ENCODE data around the gene MAST4.
A peak's percentile ranks its signal among the peaks of the same experiment; 100 is the strongest.
"Not testable (repeated sequence)": the region's sequence is repeated elsewhere in the genome, so short reads cannot be mapped to it uniquely, and the experiment has no call there.

MAST4 gene

GRCh38 chr5:66742896-66743247, 146.7 kb downstream of the MAST4 start:
- no peak for DNase-seq (ENCODE audit: low spot score)

GRCh38 chr5:66743344-66743743, 147.2 kb downstream of the MAST4 start:
- no peak for DNase-seq (ENCODE audit: low spot score)

- no peak for DNase-seq (ENCODE audit: low spot score)
These were observed 147.8 kb downstream of the MAST4 start for GRCh38 chr5:66744040-66744439.

GRCh38 chr5:66745297-66745696, 149.1 kb downstream of the MAST4 start:
- DNase-seq (ENCODE audit: low spot score) = no peak

- DNase-seq (ENCODE audit: low spot score) = no peak
These were observed 151.4 kb downstream of the MAST4 start for GRCh38 chr5:66747607-66748006.

GRCh38 chr5:66752668-66753067, 156.5 kb downstream of the MAST4 start:
- DNase-seq (ENCODE audit: low spot score) = not testable (repeated sequence)

GRCh38 chr5:66757219-66757833, 161.1 kb downstream of the MAST4 start:
- DNase-seq (ENCODE audit: low spot score) = peak; percentile 27

GRCh38 chr5:66757834-66758371, 161.7 kb downstream of the MAST4 start:
- DNase-seq (ENCODE audit: low spot score) = no peak

GRCh38 chr5:66769030-66769733, 173.0 kb downstream of the MAST4 start:
- DNase-seq (ENCODE audit: low spot score) = no peak

GRCh38 chr5:66769839-66770617, 173.8 kb downstream of the MAST4 start:
- DNase-seq (ENCODE audit: low spot score) = peak; percentile 36

- no peak for DNase-seq (ENCODE audit: low spot score)
These were observed 181.7 kb downstream of the MAST4 start for GRCh38 chr5:66777868-66778267.

- no peak for DNase-seq (ENCODE audit: low spot score)
These were observed 183.3 kb downstream of the MAST4 start for GRCh38 chr5:66779528-66779927.

- no peak for DNase-seq (ENCODE audit: low spot score)
These were observed 192.4 kb downstream of the MAST4 start for GRCh38 chr5:66788556-66788955.

GRCh38 chr5:66789434-66789833, 193.2 kb downstream of the MAST4 start:
- DNase-seq (ENCODE audit: low spot score) = no peak

GRCh38 chr5:66793049-66793448, 196.9 kb downstream of the MAST4 start:
- peak; percentile 20 for DNase-seq (ENCODE audit: low spot score)

GRCh38 chr5:66795682-66796081, 199.5 kb downstream of the MAST4 start:
- DNase-seq (ENCODE audit: low spot score) = no peak

- no peak for DNase-seq (ENCODE audit: low spot score)
These were observed 200.4 kb downstream of the MAST4 start for GRCh38 chr5:66796305-66797292.

- DNase-seq (ENCODE audit: low spot score) = no peak
These were observed 206.7 kb downstream of the MAST4 start for GRCh38 chr5:66802941-66803340.

GRCh38 chr5:66805514-66806430, 209.6 kb downstream of the MAST4 start:
- DNase-seq (ENCODE audit: low spot score) = no peak

GRCh38 chr5:66807743-66808142, 211.6 kb downstream of the MAST4 start:
- DNase-seq (ENCODE audit: low spot score) = peak; percentile 83

GRCh38 chr5:66808663-66809062, 212.5 kb downstream of the MAST4 start:
- DNase-seq (ENCODE audit: low spot score) = no peak

Data from pons (tissue), 1 donor.